Uterus (tissue), 2 donors: Measurements from ENCODE around the gene MORC1.

Source experiments
- CTCF ChIP-seq, 4 experiments: fragments of 200-600 bp in 2 of 4; fragments of 450-650 bp in 2 of 4; sonication (generic) in 2 of 4; IDR thresholded peaks; one replicate each; pipeline ENCODE4 v1.5.1; 2016 to 2019; ENCODE audit warnings: antibody characterized with exemption in 4 of 4, mild to moderate bottlenecking in 2 of 4, moderate library complexity in 1 of 4
- POLR2A ChIP-seq, 2 donors: fragments of 450-650 bp; IDR thresholded peaks; one replicate each; pipeline ENCODE4 v1.6.1; 2016; ENCODE audit warnings: antibody characterized with exemption in 2 of 2, mild to moderate bottlenecking in 1 of 2, moderate library complexity in 1 of 2

GRCh38 chr3:108973019-108973418 lies 144.9 kb downstream of the MORC1 start:
- TF ChIP-seq CTCF (IDR thresholded peaks at IDR 0.05) (no peak), POLR2A (IDR thresholded peaks at IDR 0.05) (no peak)
